GM18907 (cell line): ENCODE results near the gene UTY.

ENCODE experiments used
- ATAC-seq: cut with Tn5 transposase; IDR thresholded peaks from one replicate; pipeline ENCODE4 v1.9.1; 2021; ENCODE audit warnings: mild to moderate bottlenecking, moderate library complexity; ENCODE audit not compliant: unreplicated experiment

UTY gene

DNA sequence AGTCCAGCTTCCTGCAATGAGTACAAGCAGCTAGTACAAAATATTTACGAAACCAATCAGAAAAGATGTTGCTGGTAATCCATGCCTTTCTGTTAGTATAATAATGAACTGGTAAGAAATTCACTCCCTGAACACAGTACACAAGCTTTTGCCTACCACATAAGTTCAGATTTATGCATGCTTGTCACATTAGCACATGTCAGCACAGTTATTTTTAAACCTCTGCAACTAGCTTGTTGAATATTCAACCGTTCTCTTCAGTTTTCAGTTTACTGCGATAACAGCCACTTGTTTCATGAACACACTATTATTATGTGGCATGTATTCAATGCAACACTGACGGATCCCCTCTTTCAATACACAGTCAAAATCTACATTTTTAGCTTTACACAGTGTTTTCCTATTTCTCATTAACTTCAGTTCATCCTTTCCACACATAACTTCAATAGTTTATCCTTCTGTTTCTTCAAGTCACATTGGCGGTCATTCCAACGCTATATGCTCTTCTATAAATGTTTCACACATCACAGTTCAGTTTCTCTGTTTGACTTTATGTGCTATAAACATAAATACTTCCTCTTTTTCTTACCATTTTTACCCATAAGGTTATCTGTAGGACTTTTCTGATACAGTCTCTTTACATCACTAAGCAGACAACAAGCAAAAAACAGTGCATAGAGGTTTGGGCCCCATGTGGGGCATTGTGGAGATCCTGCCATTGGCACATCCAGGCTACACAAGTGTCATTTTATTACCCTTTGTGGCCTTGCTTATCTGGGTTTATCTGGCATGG is 62.8 kb downstream of the UTY start:
- no peak for ATAC-seq

DNA sequence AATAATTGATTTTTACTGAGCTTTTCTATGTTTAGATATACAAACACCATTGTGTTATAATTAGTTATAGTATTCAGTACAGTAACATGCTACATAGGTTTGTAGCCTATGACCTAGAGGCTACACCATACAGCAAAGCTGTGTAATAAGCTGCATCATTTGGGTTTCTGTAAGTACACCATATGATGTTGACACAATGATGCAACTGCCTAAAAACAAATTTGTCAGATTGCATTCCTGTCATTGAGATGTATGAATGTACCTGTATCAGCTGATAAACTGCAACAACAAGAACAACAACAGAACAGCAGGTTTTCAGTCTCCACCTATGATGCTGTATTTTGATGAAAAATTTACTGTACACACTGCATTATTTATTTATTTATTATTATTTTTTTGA is 64.3 kb downstream of the UTY start:
- ATAC-seq: no peak

DNA sequence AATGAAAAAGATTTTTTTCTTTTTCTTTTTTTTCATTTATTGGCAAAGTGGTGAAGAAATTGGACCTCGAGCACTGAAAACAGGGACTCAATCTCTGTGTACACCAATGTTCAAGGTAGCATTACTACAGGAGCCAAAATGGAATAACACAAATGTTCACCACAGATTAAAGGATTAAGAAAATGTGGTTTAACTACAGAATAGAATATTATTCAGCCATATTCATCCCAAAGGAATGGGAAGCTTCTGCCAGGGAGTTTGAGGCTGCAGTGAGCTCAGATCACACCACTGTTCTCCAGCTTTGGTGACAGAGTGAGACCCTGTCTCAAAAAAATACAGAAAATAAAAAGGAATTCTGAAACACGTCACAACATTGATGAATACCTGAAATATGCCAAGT is 81.0 kb downstream of the UTY start:
- ATAC-seq: no peak

DNA sequence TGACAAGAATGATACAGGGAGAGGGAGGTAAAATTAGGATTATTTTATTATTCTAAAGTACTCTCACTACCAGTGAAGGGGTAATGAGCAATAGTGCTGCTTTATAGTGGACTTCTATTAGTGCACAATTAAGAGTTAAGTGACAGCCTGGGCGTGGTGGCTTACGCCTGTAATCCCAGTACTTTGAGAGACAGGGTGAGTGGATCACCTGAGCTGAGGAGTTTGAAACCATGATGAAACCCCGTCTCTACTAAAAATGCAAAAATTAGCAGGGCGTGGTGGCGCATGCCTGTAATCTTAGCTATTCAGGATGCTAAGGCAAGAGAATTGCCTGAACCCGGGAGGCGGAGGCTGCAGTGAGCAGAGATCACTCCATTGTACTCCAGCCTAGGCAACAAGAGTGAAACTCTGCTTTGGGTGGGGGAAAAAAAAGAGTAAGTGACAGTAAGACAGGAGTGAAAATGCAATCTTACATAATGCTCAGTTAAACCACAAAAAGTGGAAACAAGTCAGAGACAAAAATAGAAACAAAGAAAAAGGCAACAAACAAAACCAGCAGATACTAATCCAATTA is 98.6 kb downstream of the UTY start:
- ATAC-seq: no peak

DNA sequence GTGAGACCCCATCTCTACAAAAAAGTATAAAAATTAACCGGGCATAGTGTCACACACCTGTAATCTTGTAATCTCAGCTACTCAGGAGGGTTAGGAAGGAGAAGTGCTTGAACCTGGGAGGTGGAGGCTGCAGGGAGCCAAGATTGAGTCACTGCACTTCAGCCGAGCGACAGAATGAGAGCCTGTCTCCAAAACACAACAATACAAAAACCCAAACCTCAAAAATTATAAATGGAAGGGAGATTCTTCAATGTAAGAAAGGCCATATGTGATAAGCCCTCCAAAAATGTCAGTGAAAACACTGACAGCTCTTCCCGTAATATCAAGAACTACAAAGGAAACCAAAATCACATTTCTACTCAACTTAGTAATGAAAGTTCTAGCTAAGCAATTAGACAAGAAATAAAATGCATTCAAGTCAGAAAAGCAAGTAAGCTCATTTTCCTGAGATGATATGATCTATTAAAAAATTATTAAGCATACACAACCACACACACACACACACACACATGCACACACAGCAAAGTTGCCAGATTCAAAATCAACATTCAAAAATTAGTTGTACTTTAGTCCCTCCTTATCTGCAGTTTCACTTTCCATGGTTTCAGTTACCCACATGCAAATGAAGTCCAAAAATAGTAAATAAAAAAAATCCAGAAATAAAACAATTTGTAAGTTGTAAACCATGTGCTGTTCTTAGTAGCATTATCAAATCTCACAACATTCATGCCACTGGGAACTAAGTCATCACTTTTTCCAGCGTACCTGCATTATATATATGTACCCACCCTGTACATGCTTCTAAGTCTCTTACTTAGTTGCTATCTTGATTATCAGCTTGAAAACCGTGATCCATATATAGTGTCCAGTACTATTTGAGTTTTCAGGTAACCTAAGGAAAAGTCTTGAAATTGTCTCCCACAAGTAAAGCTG is 108.7 kb downstream of the UTY start:
- no peak for ATAC-seq

GRCh38 chrY:13370245-13370644 is 109.6 kb downstream of the UTY start:
- no peak for ATAC-seq

- ATAC-seq: no peak
Observed at GRCh38 chrY:13368513-13368845, 111.4 kb downstream of the UTY start.

GRCh38 chrY:13363641-13364040 is 116.2 kb downstream of the UTY start:
- ATAC-seq: no peak

DNA sequence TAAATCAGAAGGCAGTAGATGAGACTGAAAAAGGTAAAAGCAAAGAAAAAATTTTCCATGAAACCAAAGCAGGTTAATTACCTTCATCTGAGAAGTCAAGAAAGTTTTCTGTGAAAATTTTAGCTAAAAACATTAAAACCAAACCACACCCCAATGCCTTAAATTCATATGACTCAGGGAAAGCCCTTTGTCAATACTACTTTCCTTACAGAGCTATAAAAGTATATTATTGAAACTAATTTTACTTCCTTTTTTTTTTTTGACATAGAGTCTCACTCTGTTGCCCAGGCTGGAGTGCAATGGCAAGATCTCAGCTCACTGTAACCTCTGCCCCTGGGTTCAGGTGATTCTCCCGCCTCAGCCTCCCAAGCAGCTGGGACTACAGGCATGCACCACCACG is 117.2 kb downstream of the UTY start:
- no peak for ATAC-seq

DNA sequence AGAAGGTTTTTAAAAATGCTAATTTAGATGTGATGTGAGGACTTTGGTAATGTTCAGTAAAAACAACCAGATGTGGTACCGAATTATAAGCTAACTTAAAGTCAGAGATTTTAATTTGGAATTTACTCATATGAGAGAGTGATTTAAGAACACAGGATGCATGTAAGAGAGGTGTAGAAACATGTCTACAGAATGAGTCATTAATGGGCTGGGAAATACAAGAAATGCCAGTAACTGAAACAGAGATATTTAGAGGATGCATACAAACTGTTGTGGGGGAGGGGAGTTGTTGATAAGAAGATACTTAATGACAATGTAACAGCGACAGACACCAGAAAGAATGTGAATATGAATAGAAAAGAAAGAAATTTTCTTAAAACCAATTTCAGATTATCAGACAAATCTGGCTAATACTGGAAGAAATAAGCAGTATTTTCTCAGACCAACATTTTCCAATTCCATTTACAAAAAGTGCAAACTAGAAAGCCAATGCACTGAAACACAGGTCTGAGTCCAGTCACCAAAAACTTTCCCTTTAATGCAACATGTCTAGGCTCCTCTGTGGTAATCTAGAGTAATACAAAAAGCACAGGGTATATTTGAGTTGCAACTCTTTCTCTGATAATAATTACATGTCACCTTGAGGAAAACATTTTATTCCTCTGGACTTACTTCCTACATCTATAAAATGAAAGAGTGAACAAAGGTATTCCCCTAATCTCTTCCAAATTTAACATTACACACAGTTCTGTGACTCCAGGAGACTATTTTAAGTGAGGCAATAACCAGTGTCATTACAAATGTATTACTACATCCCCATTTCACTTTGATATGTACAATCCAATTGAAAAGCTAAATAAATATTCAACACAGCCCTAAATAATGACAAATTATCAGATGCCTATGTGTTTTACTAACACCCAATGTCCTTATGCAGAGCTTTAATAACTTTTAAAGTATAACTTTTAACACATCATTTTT is 117.9 kb downstream of the UTY start:
- ATAC-seq: no peak

DNA sequence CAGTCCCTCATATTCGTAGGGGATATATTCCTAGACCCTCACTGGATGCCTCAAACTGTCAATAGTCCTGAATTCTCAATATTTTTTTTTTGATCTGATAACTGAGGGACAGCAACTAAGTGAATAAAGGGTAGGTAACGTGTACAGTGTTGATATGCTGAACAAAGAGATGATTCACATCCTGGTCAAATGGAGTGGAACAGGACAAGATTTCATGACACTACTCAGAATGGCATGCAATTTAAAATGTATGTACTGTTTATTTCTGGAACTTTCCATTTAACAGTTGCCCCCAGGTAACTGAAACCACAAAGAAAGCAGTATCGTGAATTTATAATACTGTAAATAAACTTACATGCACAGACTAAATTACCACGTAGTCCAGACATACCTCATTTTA is 128.4 kb downstream of the UTY start:
- no peak for ATAC-seq

DNA sequence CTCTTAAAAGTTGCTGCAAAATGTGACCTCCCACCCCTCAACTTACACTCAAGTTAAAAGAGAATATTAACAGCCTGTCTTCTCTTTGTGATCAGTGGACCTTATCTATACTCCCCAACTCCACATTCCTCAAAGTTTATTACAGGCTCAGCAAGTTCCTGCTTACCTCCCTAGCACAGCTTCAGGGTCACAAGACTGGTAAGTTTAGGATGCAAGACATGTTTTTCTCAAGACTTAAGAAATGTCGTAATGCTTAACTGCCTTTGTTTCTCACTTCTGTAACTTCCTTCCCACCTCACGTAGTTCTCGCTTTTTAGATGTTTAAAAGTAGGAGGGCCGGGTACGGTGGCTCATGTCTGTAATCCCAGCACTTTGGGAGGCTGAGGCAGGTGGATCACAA is 132.7 kb downstream of the UTY start:
- no peak for ATAC-seq

- ATAC-seq: no peak
Observed at GRCh38 chrY:13345549-13345948, 134.3 kb downstream of the UTY start.

- no peak for ATAC-seq
Observed at GRCh38 chrY:13343307-13343946, 136.4 kb downstream of the UTY start.

GRCh38 chrY:13339939-13340338 is 139.9 kb downstream of the UTY start:
- ATAC-seq: no peak

GRCh38 chrY:13339381-13339780 is 140.5 kb downstream of the UTY start:
- ATAC-seq: no peak

DNA sequence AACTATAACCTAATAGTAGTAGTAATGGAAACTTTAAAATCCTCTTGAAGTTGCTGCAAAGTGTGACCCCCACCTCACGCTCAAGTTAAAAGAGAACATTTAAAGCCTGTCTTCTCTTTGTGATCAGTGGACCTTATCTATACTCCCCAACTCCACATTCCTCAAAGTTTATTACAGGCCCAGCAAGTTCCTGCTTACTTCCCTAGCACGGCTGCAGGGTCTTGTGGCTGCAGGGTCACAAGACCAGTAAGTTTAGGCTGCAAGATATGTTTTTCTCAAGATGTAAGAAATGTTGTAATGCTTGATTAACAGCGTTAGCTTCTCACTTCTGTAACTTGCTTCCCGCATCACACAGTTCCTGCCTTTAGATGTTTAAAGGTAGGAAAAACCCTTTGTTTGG is 141.1 kb downstream of the UTY start:
- ATAC-seq: no peak

DNA sequence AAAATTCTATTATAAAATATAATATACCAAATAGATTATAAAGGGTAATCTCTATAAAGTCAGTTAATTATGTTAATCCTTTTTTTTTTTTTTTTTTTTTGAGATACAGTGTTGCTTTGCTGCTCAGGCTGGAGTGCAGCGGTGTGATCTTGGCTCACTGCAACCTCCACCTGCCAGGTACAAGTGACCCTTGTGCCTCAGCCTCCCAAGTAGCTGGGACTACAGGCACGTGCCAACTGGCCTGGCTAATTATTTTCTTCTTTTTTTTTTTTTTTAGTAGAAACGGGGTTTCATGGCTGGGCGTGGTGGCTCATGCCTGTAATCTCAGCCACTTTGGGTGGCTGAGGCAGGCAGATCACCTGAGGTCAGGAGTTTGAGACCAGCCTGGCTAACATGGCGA is 141.9 kb downstream of the UTY start:
- ATAC-seq: no peak

DNA sequence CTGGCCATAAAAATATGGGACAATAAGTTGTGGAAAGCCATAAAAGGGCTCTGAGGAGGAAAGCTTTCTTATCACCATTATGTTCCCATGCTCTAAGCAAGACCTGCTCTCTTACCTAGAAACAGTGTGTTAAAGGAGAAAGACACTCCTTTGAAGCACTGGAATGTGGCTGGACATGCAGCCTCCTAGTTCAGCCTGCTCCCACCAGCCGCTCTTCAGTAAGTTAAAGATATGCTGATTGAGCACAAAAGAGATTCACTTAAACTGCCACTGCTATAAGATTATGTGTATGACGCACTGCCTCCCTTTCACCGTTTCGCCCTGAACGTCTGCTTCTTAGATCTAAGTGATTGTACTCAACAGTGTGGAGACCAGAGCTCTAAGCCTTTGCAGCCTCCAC is 146.0 kb downstream of the UTY start:
- no peak for ATAC-seq

GRCh38 chrY:13330651-13331050 is 149.2 kb downstream of the UTY start:
- ATAC-seq: no peak
